Stimulated activated CD8-positive, alpha-beta memory T cell treated with anti-CD3 and anti-CD28 coated beads, Interleukin-12 subunit alpha, Interleukin-12 subunit beta, amount 100 ng/mL, for 1 hour (primary cell): ENCODE data around the gene GABRD.

ENCODE experiments used
- DNase-seq: peaks from one replicate; pipeline ENCODE4 v3.0.0-alpha.2; 2020; ENCODE audit warnings: low read depth

The GABRD gene

DNA sequence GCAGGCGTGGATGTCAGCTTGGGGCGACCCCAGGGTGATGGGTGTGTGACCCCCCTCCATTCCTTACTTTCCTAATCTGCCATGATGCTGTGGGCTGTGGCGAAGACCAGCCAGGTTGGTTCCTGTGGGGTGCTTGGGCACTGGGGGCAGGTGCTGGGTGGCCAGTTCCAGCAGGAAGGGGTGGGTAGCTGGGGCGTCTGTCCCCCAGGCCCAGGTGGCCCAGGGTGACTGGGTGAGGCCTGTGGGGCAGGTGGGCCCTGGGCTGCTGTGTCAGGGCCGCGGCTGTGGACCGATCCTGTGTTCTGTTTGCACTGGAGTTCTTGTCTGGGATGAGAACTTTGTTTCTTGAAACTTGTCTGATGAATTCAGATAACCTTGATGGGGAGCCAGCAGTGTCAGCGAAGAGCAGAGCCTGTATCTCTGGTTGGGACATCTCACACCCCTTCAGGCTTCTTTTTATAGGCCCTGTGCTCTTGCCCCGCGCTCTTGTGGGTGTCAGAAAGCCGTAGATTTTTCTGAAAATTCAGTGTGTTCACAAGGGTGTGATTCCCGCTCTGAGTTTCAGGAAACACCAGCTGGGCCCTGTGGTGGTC, 34.7 kb downstream of the GABRD start:
- DNase-seq, result no peak

DNA sequence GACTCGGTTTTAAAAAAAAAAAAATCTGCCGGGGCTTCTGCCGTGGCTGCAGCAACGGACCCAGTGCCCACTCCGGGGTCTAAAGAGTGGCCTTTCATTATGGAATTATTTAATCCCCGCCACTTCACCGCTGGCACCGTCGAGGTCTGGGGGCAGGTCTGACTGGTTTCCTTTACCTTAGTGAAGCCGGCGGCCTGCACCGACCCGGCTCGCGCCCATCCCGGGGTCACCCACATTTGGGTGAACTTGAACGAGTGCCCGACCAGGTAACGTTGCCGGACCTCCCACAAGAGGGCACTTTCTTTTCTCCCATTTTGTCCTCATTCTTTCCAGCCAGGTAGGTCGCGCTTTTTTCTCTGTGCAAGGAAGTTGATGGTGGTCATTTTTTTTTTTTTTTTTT, 35.4 kb downstream of the GABRD start:
- no peak for DNase-seq

DNA sequence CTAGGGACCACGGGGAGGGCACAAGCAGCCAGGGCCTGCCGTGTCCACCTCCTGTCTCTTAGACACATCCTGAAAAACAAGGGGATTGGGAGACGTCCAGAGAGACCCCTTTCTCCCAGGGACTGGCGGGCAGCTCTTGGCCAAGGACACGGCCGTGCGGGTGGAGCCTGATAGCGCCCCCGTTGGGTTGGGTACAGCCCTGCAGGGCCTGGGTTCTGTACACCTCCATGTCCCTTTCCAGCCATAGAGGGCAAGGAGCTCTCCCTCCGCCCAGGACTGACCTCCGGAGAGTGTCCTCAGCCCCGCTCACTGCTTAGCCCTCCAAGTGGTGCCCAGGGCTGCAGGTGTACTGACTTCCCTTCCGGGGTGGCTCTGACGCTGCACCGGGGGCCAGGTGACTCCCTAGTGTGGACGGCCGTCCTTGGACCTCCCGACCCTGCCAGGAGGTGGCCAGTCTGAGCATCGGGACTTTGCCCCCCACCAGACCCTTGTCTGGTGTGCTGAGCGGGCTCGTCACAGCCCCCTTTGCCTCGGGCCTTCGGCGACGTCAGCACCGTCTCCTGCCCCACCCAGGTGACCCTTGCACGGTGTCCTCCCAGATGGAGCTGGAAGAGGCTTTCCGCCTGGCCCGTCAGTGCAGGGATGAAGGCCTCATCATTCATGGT, 36.9 kb downstream of the GABRD start:
- no peak for DNase-seq

DNA sequence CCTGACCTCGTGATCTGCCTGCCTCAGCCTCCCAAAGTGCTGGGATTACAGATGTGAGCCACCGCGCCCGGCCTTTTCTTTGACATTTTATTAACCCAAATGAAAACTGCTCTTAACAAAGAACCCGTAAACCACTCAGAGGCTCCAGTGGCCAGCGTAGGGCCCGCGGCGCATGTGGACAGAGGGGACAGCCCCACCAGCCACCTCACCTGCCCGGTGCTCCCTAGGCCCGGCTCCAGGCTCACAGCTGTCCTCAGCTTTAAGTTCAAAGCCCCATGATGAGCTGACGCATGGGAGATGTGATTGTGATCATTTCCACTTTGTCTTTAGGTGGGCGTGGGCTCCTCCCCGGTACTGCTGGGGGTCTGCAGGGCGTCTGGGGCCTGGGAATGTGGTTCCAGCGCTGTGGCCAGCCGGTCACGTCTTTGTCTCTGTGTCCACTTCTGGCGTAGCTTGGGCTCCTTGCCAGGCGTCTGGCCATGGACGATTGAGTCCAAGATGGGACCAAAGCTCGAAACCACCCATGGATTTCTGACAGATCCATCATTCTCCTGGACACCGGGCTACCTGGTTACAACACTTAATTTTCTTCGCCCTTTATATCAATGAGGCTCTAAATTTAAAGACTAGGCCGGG, 37.9 kb downstream of the GABRD start:
- DNase-seq, result no peak

DNA sequence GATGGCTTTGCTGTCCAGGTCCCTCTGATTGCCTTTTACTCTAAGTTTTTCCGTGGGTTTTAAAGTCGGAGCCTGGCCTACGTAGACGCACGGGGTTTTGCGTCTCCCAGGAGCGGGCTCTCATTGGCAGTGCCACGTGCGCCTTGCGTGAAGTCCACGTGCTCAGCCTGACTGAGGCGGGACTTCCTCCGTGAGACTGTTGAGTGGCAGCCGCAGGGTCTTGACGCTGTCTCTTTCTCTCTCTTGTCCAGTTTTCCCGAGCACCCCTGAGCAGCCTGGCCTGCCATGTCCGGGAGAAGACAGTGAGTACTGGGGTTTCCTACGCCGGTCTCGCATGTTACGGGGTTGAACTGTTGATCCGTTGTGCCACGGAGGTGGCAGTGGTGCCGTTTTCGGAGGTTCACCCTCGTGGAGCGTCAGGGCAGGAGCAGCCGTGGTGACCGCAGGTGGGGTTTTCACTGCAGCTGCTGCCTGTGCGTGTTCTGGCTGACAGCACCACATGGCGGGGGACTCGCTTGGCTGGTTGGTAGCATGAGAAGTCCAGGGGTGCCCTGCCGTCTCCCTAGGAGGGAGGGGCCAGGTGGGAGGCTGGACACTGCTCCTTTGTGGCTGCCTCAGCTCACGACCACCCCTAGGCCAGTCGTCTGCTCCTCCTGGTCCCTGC, 40.3 kb downstream of the GABRD start:
- no peak for DNase-seq

DNA sequence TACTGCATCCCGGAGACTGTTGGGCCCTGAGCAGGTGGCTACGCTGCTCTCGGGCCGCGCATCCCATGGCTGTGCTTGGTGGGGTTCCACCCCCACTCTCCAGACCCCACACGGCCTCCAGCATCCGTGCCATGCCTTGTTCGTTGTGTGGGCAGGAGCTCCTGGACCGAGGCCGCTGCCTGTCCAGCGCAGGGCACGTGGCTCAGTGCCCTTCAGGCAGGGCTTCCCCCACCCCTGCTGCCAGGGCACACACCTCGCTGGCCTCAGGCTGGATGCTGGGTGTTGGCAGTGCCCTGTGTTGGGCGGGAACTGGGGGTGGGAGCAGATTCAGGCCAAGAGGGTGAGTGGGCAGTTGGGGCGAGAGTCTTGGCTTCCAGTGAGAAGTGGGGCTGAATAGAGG, 40.9 kb downstream of the GABRD start:
- no peak for DNase-seq

DNA sequence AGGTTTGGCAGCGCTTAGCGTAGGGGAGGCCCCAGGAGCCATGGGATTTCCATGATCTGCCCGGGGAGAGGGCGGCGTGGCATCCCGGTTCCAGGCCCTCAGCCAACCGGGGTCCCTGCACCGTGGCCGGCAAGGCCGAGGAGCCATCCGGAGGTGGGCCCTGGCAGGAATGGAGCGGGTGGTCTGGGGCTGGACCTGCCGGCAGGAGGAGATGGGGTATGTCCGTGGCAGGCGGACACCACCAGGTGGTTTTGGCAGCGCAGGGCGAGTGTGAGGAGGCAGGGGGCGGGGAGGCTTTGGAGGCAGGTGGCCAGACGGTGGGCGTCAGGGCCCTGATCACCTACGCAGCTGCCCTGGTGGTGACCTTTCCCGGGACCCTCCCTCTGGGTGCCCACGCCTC, 41.4 kb downstream of the GABRD start:
- no peak for DNase-seq

DNA sequence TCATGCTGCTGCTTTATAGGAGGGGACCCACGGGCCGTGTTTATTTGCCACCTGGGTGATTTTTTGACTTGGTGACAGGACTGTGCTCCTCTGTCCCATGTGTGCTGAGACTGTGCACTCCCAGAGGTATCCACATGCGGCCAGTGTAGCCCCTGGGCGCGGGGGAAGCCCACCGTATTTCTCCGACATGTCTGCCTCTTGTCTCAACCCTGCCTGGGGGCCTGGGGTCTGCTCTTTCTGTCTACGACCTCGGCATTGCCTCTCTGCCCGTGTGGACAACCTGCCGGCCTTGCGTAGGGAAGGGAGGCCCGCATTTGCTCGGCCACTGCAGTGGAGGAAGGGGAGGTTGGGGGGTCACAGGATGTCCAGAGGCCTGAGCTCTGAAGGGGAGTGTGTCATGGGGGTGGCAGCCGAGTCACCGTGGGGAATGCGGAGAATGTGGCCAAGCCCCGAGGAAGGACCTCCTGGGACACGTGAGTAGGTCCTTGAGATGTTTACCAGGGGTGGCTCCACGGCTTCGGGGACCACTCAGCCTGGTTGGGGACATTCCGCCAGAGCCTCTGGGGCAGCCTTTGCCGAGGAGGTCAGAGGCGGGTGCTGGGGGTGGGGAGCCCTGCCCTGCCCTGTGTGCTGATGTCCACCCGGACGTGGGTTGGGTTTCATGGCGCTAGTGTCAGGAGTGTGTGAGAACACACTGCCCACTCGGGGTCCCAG, 42.1 kb downstream of the GABRD start:
- no peak for DNase-seq

DNA sequence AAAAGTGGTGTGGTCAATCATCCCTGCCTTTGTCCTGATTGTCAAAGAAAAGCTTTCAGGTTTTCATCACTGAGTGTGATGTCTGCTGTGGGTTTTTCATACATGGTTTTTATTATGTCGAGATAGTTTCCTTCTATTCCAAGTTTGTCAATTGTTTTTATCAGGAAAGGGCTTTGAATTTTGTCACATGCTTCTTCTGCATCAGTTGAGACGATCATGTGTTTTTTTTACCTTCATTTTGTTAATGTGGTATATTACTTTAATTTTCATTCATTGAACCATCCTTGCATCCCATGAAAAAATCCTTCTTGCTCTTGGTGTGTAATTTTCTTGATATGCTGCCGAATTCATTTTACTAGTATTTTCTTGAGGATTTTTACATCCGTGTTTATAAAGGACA, 46.6 kb downstream of the GABRD start:
- DNase-seq, result no peak

DNA sequence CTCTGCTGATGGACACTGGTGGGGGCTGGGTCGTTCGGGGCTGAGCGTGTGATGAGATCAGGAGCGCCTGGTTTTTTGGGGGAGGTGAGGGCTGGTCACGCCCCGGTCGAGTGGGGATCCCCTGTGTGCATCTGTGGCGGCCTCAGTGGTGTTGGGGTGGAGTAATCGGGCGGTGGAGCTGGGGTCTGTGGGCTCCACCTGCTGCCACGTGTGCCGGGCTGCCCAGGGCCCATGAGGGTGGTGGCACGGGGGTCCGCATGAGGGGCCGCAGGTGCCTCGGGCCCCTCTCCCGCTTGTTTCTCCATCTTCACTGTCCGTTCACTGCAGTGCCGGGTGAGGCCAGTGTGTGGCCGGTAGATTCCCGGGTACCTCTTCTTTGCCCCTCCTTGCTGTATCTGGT, 48.2 kb downstream of the GABRD start:
- no peak for DNase-seq

DNA sequence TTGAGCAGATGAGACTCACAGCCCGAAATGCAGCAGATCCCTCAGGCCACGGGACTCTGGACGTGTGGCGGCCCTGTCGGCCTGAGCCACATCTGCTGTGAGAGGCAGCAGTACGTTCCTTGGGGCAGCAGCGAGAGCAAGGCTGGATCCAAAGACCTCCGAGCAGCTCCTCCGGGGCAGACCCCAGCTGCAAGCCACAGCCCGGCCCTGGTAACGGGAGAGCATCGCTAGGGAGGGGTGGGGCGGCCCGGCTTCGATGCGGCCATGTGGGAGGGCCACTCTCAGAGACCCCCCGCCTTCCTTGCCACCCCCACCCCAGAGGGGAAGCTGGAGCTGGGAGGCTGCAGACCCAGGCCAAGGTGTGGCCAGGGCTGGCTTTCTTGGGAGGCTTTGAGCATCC, 48.8 kb downstream of the GABRD start:
- DNase-seq, result no peak

DNA sequence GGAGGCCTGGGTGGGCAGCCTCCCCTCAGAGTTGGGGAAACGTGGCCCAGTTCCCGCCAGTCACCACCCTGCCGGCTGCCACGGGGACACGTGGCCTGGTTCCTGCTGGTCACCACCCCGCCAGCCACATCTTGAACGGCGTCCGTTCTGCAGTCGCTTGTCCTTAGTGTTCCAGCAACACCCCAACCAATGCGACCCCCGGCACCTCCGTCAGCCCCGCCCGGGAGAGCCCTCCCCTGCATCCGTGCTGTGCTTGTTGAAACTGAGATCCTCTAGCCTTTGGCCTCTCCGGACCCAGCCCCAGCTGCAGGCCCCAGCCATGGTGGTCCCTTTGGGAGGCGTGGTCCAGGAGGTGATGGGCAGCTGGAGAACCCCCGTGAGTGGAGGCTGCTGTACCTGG, 49.8 kb downstream of the GABRD start:
- no peak for DNase-seq

DNA sequence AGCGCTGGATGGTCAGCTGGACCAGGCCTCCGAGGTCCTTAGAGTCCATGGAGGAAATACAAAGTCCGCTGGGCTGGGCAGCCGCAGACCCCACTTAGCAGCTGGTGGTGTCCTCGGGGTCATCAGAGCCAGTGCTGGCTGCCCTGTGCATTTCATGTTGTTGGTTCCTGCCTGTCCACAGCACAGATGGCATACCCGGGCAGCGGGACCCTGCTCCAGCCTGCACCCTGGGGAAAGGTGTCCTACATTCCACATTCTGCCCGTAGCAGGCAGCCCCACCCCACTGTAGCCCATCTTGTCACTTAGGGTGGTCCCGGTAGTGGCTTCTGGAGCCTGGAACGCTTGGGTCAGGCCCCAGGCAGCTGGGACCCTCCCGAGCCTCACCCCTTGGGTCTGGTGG, 50.9 kb downstream of the GABRD start:
- DNase-seq, result no peak

DNA sequence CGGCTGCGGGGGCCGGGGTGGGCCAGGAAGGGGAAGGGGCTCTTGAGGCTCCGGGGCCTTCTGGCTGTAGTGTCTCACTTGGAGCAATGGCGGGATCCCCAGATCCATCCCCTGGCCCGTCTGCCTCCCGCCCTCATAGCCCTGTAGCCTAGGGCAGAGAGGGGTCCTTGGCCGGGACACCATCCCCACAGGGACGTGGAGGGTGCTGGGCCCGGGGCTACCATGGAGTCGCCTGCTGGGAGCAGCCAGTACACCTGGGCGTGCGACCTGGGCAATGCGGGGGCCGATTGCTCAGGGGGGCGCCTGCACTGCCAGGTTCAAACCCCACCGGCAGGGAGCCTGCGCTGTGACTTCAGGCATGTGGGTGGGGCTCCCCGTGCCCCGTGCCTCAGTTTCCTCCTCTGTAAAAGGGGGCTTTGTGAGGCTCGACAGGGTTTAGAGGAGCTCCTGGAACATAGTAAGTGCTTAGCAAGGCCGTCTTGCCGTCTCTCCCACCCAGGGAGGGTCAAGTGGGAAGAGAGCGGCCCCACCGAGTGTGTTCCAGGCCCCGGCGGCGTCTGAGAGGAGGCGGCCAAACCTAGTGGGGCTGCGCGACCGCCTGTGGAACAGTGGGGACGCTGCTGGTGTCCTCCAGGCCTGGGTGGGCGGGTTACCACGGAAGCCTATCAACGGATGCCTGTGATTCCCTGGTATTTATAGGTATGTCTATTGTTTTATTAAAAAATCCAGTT, 51.8 kb downstream of the GABRD start:
- no peak for DNase-seq

DNA sequence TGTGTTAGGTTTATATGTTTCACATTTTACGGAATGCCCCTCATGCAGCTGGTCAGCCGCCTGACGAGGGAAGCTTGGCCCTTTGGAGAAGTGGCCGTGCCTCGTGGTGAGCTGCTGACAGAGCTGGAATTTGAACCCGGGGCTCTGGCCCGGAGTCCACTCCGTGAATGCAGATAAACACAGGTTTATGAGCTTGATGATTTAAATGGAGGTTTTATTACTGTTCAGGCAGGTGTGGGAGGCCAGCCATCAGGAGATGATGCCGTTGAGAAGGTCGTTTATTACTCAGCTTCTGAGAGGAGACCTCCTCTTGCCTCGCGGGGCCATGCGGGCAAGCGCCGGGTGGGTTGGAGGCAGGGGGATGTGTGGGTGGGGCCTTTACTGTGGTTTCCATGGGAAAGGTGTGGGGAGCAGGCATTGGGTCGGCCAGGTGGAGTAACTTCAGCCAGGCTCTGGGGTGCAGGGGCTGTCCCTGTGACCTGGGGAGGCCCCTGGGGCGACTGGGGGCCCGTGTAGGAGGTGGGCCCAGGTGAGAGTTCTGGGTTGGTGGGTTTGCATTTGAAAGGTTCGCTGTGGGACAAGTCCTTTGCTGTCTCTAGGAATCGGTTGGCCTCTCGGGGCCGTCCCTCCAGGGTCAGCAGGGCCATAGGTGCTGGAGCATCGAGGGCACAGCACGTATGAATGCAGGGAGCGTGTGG, 53.1 kb downstream of the GABRD start:
- no peak for DNase-seq

DNA sequence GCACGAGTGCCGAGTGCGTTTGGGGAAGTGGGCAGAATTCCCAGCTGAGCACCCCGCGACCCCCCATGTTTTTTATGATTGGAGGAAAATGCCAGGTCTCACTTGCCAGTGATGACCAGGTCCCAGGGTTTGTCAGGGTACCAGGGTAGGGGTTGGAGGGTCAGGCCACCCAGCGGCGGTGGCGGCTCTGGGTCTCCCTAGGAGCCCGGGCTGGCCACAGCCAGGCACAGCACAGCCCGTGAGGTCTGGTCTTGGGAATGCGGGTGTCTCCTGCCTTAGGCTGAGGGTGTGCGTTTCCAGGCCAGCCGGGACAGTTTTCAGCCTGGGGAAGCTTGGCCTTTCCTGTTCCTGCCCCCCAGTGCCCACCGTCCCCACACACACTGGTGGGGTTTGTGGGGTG, 53.7 kb downstream of the GABRD start:
- no peak for DNase-seq

DNA sequence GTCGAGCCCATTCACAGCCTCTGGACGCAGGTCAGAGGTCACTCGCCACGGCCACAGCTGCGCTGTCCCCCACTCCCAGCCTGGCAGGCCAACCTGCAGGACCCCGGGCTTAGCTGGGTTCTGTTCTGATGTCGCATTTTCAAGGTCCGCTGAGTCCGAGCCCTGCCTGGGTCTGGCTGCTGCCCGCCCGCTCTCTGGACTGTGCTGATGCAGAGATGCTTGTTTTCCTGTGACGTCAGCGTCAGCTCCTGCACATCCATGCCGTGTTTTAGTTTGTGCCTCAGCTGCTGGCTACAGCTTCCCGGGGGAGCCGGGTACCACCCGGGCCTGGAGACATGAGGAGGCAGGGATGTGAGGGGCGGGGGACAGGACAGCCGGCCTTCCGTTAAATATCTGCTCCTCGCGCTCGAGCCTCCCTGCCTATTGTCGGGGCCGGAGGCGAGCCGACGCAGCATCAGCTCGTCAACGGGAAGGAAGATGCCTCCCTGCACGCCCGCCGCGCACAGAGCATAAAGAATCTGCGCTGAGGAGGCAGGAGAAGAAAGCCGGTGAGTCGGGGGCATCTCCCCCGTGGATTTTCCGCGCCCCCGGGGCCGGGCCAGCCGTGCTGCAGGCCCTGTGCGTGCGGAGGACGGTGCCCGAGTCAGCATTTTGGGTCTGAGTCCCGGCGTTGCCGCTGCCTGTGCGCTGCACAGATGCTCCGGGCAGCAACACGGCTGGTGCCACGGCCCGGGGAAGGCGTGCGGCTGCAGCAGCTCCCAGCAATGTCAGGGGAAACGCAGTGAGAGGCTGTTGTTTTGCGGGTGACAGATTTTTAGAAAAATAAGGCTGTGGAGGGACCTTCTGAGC, 54.5 kb downstream of the GABRD start:
- no peak for DNase-seq

DNA sequence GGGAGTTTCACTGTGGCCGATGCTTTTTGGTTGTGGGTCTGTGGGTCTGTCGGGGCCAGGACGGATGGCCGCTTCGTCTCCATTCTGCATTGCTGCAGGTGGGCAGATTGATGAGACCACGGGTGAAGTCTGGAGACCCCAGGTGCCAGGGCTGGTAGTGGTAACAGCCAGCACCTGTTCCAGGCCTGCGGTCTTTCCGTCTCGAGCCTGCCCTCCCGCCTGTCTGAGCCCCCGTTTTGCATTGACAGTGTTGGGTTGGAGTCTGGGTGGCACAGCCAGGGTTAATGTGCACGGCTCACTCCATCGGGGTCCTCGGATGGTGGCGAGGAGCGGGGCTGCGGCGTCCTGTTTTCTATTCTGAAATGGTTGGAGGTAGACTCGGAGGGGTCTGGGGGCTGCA, 55.3 kb downstream of the GABRD start:
- no peak for DNase-seq

DNA sequence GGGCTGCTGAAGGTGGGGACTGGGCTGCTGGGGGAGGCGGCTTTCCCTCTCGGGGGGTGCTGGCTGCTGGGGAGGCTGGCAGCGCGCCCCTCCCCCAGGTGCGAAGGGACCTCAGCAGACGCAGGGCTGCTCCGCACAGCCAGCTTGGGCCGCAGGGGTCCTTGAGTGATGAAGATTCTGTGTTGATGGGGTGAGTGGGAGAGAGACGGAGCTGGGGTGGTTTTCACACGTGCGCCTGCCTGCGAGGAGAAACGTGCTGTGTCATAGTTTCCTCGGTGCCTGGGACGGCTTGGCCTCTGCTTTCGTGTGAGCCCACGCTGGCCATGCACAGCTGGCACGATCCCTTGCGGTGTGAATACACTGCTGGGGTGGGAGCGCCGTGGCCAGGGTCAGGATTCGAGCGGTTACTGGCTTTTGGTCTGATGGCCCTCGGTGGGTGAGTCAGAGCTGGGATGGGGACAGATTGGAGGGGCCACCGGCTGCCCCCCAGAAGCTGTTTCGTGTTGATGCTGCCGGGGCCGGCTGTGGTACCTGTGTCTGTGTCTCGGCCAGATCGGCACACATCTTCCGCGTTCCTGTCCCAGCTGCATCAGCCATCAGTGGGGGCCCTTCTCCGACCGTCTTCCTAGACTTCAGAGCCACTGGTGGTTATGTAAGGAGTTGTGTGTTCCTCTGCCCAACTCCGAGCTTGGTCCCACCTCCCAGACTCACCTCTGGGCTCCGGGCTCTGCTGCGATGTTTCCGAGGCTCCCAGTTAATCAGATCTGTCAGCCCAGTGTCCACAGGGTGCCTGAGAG, 56.0 kb downstream of the GABRD start:
- DNase-seq, result no peak

DNA sequence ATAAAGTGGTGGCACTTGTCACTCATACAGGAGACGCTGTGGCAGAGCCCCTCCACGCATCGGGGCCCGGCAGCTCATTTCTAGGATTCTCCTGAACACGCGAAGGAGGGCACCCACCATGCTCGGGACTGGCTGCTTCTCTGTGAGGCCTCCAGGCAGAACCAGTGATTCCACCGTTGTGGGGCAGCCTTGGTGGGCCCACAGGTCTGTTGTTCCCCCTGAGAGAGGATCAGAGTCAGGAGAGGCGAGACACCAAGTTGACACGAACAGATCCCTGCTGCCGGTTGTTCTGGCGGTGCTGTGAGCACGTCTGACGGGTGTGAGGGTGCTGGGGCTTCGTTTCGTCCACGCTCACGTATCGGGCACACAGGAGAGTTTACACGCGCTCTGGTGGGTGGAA, 57.7 kb downstream of the GABRD start:
- DNase-seq, result no peak
